K562 (cell line): Measurements from ENCODE around the gene TSPOAP1. TPM values are rescaled to one million over a fixed set of nuclear protein-coding genes. Genes with fewer than 3 reads are reported as not detected.
A peak's percentile ranks its signal among the peaks of the same experiment; 100 is the strongest.

Experiments used
- CBX1 ChIP-seq: sonication (generic); IDR thresholded peaks from 2 replicates; pipeline ENCODE4 v1.6.1; 2016; ENCODE audit warnings: antibody characterized with exemption, low read depth, mild to moderate bottlenecking
- CCNT2 ChIP-seq: IDR thresholded peaks from 2 replicates; pipeline ENCODE4 v1.6.1; 2011; ENCODE audit warnings: borderline replicate concordance, low read depth, mild to moderate bottlenecking, moderate library complexity, mixed read lengths, low read length; ENCODE audit not compliant: insufficient read length; ENCODE audit errors: extremely low read depth
- EP400 ChIP-seq: fragments of 450-650 bp; IDR thresholded peaks from 2 replicates; pipeline ENCODE4 v1.6.1; 2017; ENCODE audit warnings: antibody characterized with exemption, mild to moderate bottlenecking, moderate library complexity
- EWSR1 ChIP-seq: fragments of 450-650 bp; IDR thresholded peaks from 2 replicates; pipeline ENCODE4 v1.6.1; 2018; ENCODE audit warnings: borderline replicate concordance, mild to moderate bottlenecking, low read depth, moderate library complexity; ENCODE audit not compliant: partially characterized antibody
- HDAC2 ChIP-seq: fragments of 450-650 bp; IDR thresholded peaks from 2 replicates; pipeline ENCODE4 v1.6.1; 2016; ENCODE audit warnings: mild to moderate bottlenecking
- JUN ChIP-seq, 2 experiments: sonication (generic) in 1 of 2; formaldehyde crosslinking in 1 of 2; IDR thresholded peaks; 2 replicates each; pipeline versions ENCODE4 v1.6.1 to v1.8.0; 2012 to 2022; ENCODE audit warnings: borderline replicate concordance in 2 of 2, mild to moderate bottlenecking in 2 of 2, improper control_type of control experiment in 1 of 2, low read depth in 1 of 2, low read length in 1 of 2, missing genetic modification reagents in 1 of 2
- MAFK ChIP-seq: IDR thresholded peaks from 2 replicates; pipeline ENCODE4 v1.6.1; 2011; ENCODE audit warnings: low read length, improper control_type of control experiment
- POLR2H ChIP-seq: IDR thresholded peaks from 2 replicates; pipeline ENCODE4 v1.6.1; 2016; ENCODE audit warnings: missing genetic modification characterization, low read depth, mild to moderate bottlenecking, control low read depth, missing compliant biosample characterization, moderate library complexity
- PTBP1 ChIP-seq: fragments of 200-400 bp; formaldehyde crosslinking; IDR thresholded peaks from 2 replicates; pipeline ENCODE4 v1.6.1; 2017; ENCODE audit warnings: low read depth, low read length
- SRF ChIP-seq, 2 experiments: fragments of 250-450, 450-650 bp in 1 of 2; sonication (Bioruptor Pico) in 1 of 2; sonication (generic) in 1 of 2; formaldehyde crosslinking; IDR thresholded peaks; 2 replicates each; pipeline versions ENCODE4 v1.5.0 to v1.5.1; 2020 to 2022; ENCODE audit warnings: mild to moderate bottlenecking in 1 of 2, missing genetic modification reagents in 1 of 2
- SUPT5H ChIP-seq: fragments of 450-650 bp; IDR thresholded peaks from 2 replicates; pipeline ENCODE4 v1.6.1; 2016
- TCF3 ChIP-seq: sonication (generic); formaldehyde crosslinking; IDR thresholded peaks from 2 replicates; pipeline ENCODE4 v1.4.0; 2020; ENCODE audit warnings: mild to moderate bottlenecking, missing genetic modification reagents
- TRIM24 ChIP-seq, 2 experiments: fragments of 450-650 bp; IDR thresholded peaks; 2 replicates each; pipeline ENCODE4 v1.6.1; 2016
- YBX1 ChIP-seq: fragments of 450-650 bp; IDR thresholded peaks from 2 replicates; pipeline ENCODE4 v1.7.1; 2016; ENCODE audit warnings: mild to moderate bottlenecking
- ZKSCAN3 ChIP-seq: fragments of 250-450 bp; sonication (Bioruptor Pico); IDR thresholded peaks from 2 replicates; pipeline ENCODE4 v1.4.0; 2020
- ZNF146 ChIP-seq: IDR thresholded peaks from one replicate; pipeline ENCODE4 v1.6.1; 2018; ENCODE audit warnings: missing compliant biosample characterization; ENCODE audit not compliant: unreplicated experiment
- ZNF24 ChIP-seq: fragments of 450-650 bp; IDR thresholded peaks from 2 replicates; pipeline ENCODE4 v1.6.1; 2016
- polyA plus RNA-seq, 8 experiments: library from polyadenylated mRNA; depleted of rRNA in 4 of 8; stranded (reverse) in 5 of 8; unstranded in 3 of 8; fragments of >200 nt; fragmentation: Nextera tagmentation in 2 of 8; fragmentation: Illumina TruSeq in 1 of 8; extraction: Ambion mirVana in 2 of 8; extraction: Trizol in 1 of 8; gene quantifications; 2 replicates each; pipeline versions ENCODE4 v1.2.1 to v1.2.3, GENCODE V29; 2011 to 2014; ENCODE audit warnings: inconsistent platforms in 1 of 8, missing spikeins in 1 of 8
- total RNA-seq, 7 experiments: library from RNA; depleted of rRNA in 6 of 7; stranded (reverse); fragments of >200 nt in 6 of 7; fragmentation: Illumina TruSeq in 2 of 7; extraction: Trizol in 2 of 7; gene quantifications; 2 replicates each; pipeline versions ENCODE4 v1.2.1 to v1.2.3, GENCODE V29; 2011 to 2021; ENCODE audit warnings: low replicate concordance in 1 of 7
- TF ChIP-seq, protein P1 (sequence below), 3 experiments: fragments of 200-800 bp in 1 of 3; fragments of 250-450 bp in 1 of 3; fragments of 450-650 bp in 1 of 3; sonication (Bioruptor Pico) in 1 of 3; sonication (Bioruptor generic) in 1 of 3; formaldehyde crosslinking in 1 of 3; IDR thresholded peaks; 2 replicates each; pipeline versions ENCODE4 v1.6.1 to v1.8.0; 2016 to 2022; ENCODE audit warnings: mild to moderate bottlenecking in 2 of 3, missing genetic modification characterization in 2 of 3, missing compliant biosample characterization in 1 of 3, moderate library complexity in 1 of 3
- TF ChIP-seq, protein P2 (sequence below): sonication (generic); formaldehyde crosslinking; IDR thresholded peaks from 2 replicates; pipeline ENCODE4 v1.8.0; 2022; ENCODE audit warnings: missing genetic modification reagents, mild to moderate bottlenecking, borderline replicate concordance
- TF ChIP-seq, protein P3 (sequence below): fragments of 450-650 bp; IDR thresholded peaks from 2 replicates; pipeline ENCODE4 v1.6.1; 2017; ENCODE audit warnings: mild to moderate bottlenecking, moderate library complexity

The TSPOAP1 gene
- total and polyA plus RNA-seq, 9 of the 15 experiments (the other 6 are each of a cell fraction or from before 2014, with no cell fraction given) = 0.87 to 3.9 (median 1.8) TPM; not detected in 2

DNA sequence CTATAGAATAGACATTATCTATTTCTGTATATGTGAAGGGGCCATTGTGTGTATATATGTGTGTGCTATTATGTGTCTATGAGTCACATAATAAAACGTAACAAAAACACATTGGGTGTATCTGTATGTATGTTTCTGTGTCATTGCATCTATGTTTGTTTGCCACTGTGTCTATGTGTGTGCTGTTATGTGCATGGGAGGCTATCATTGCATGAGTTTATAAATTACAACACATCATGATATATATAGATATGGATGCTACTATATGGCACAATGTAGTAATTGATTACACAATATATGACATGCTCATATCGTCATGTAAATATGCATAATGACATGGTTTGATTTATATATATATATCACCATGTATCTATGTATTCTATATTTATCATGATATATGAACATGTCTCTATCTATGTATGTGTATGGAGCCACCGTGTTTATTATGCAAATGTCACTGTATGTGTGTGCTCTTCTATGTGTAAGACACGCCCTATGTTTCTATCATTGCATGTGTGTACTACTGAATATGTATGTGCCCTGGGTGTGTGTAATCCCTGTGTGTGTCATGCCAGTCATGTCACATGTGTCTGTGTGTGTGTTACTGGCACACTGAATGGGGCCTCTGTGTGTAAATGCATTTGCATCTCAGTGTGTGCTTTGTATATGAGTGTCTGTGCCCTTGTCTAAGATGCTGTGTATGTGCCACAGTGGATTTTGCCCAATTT lies 1.4 kb upstream of the TSPOAP1 start (continued):
- TF ChIP-seq, protein P1, sequence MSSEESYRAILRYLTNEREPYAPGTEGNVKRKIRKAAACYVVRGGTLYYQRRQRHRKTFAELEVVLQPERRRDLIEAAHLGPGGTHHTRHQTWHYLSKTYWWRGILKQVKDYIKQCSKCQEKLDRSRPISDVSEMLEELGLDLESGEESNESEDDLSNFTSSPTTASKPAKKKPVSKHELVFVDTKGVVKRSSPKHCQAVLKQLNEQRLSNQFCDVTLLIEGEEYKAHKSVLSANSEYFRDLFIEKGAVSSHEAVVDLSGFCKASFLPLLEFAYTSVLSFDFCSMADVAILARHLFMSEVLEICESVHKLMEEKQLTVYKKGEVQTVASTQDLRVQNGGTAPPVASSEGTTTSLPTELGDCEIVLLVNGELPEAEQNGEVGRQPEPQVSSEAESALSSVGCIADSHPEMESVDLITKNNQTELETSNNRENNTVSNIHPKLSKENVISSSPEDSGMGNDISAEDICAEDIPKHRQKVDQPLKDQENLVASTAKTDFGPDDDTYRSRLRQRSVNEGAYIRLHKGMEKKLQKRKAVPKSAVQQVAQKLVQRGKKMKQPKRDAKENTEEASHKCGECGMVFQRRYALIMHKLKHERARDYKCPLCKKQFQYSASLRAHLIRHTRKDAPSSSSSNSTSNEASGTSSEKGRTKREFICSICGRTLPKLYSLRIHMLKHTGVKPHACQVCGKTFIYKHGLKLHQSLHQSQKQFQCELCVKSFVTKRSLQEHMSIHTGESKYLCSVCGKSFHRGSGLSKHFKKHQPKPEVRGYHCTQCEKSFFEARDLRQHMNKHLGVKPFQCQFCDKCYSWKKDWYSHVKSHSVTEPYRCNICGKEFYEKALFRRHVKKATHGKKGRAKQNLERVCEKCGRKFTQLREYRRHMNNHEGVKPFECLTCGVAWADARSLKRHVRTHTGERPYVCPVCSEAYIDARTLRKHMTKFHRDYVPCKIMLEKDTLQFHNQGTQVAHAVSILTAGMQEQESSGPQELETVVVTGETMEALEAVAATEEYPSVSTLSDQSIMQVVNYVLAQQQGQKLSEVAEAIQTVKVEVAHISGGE (CRISPR knock-in tag; IDR thresholded peaks at IDR 0.05) = no peak
- TF ChIP-seq ZNF146 (CRISPR knock-in tag) (no peak), YBX1 (no peak), TCF3 (CRISPR knock-in tag) (no peak), TRIM24 (IDR thresholded peaks at IDR 0.05) (no peak), PTBP1 (peak; percentile 37), SRF (CRISPR knock-in tag; IDR thresholded peaks at IDR 0.05) (no peak; a peak in 1 of 4 replicates), MAFK (peak; percentile 1; the same call in 1 of the 2 replicates), POLR2H (tag) (peak; percentile 97), EWSR1 (peak; percentile 97), CBX1 (peak; percentile 22; the same call in 1 of the 2 replicates), HDAC2 (no peak), CCNT2 (peak; percentile 79), ZKSCAN3 (CRISPR knock-in tag) (no peak), EP400 (peak; percentile 10; the same call in 1 of the 2 replicates), JUN (IDR thresholded peaks at IDR 0.05; ENCODE audit: borderline replicate concordance, low read depth, low read length) (no peak), JUN (CRISPR knock-in tag; IDR thresholded peaks at IDR 0.05; ENCODE audit: borderline replicate concordance) (no peak), ZNF24 (0 out of 2 replicates have a peak, but pooled peaks have one; percentile 3), SUPT5H (peak; percentile 99)
- TF ChIP-seq, protein P2, sequence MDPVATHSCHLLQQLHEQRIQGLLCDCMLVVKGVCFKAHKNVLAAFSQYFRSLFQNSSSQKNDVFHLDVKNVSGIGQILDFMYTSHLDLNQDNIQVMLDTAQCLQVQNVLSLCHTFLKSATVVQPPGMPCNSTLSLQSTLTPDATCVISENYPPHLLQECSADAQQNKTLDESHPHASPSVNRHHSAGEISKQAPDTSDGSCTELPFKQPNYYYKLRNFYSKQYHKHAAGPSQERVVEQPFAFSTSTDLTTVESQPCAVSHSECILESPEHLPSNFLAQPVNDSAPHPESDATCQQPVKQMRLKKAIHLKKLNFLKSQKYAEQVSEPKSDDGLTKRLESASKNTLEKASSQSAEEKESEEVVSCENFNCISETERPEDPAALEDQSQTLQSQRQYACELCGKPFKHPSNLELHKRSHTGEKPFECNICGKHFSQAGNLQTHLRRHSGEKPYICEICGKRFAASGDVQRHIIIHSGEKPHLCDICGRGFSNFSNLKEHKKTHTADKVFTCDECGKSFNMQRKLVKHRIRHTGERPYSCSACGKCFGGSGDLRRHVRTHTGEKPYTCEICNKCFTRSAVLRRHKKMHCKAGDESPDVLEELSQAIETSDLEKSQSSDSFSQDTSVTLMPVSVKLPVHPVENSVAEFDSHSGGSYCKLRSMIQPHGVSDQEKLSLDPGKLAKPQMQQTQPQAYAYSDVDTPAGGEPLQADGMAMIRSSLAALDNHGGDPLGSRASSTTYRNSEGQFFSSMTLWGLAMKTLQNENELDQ = no peak
- TF ChIP-seq, protein P3, sequence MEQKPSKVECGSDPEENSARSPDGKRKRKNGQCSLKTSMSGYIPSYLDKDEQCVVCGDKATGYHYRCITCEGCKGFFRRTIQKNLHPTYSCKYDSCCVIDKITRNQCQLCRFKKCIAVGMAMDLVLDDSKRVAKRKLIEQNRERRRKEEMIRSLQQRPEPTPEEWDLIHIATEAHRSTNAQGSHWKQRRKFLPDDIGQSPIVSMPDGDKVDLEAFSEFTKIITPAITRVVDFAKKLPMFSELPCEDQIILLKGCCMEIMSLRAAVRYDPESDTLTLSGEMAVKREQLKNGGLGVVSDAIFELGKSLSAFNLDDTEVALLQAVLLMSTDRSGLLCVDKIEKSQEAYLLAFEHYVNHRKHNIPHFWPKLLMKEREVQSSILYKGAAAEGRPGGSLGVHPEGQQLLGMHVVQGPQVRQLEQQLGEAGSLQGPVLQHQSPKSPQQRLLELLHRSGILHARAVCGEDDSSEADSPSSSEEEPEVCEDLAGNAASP = no peak
